ENCODE measurements around the gene PRH1.

GRCh38 chr12:10909462-10909861 is 25.4 kb upstream of the PRH1 start, which contains the start of gene TAS2R13:
- TF ChIP-seq CTCF (IDR thresholded peaks at IDR 0.05; ENCODE audit: low read length) (no peak), EZH2 (IDR thresholded peaks at IDR 0.05; ENCODE audit: borderline replicate concordance, low read length) (no peak)
